ENCODE measurements around the gene DNAAF6.
"Not testable (repeated sequence)": the region's sequence is repeated elsewhere in the genome, so short reads cannot be mapped to it uniquely, and the experiment has no call there.

DNAAF6 gene

DNA sequence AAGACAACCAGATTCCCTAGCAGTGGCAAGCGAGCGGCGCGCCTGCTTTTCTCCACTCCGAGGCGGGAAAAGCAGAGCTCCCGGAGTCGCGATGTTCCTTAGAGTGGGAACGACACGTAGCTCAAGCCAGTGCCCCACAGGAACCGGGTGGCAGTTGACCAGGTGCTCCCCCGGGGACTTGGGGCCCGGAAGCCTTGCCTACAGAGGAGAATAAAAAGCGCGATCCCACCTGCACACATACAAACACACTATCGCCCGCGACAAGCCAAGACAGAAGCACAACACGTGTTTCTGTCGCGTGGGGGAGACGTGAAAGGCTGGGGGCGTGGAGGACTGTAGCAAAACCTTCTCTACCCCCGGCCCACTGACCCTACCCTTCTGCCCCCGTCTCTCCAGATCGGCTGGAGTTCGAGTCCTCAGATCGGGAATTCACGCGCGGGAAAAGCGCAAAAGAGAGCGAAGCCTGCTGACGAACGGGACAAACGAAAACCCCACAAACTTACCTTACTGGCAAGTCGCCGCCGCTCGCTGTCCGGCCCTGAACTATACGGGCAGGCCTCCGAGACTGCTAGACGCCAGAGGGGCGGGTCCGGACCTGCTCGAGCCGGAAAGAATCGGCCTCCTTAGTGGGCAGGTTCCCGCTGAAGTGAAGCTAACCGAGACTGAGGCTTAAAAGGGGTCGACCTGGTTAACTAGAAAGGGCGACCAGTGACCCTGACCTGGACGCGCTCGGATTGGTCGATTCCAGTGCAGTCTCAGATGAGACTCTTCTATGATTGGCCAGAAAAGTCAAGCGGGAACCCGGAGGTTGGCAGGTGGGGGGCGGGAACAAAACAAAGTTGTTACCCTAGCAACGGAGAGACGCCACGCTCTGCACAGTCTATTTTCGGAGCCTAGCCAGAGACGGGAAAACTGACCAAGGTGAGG is at the start of gene DNAAF6, which contains the start of gene NUP62CL:
Gene DNAAF6, plus strand, starts transcription at position 842 of the 927 bp plus-strand sequence. CDS start 6,265 bp downstream, outside the sequence.
Gene NUP62CL, minus strand, starts transcription at position 664 of the 927 bp plus-strand sequence. CDS start 31,287 bp downstream, outside the sequence.
- DNase-seq (ENCODE audit: low read depth in 1 of 2, low spot score in 1 of 2): peak; percentile 25 to 33

DNA sequence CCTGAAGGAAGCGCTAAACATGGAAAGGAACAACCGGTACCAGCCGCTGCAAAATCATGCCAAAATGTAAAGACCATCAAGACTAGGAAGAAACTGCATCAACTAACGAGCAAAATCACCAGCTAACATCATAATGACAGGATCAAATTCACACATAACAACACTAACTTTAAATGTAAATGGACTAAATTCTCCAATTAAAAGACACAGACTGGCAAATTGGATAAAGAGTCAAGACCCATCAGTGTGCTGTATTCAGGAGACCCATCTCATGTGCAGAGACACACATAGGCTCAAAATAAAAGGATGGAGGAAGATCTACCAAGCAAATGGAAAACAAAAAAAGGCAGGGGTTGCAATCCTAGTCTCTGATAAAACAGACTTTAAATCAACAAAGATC is 48.8 kb upstream of the DNAAF6 start:
- not testable (repeated sequence) for DNase-seq (ENCODE audit: low read depth in 1 of 2, low spot score in 1 of 2)

DNA sequence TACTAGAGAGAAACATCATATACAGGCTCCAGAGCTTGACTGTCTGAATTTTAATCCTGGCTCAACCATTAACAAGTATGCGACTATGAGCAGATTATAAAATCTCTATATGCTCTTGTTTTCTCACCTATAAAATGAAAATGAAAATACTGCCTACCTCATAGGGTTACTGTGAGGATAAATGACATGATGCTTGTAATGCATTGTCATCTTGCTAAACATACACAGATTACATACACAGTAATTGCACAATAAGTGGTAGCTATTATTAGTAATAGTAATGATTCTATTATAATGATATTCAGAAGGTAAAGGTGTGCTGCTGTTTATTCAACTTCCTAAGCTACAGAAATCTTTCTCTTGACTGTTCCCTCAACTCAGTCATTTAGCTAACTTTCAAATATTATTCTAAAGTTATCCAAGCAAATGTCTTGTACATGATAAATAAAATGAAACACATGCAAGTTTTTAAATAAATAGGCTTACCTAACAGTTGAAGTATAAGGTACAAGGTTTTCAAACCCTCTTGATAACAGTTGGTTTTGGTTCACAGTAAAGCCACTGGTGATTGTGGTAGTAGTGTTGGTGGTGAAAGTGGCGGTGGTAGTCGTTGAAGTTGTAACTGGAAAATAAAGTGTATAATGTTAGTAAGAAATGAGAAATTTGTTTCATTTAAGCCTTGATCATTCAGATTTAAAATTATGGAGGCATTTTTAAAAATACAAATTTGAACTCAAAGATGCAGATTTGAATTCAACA is 39.1 kb upstream of the DNAAF6 start:
- no peak for DNase-seq (ENCODE audit: low read depth in 1 of 2, low spot score in 1 of 2)

DNA sequence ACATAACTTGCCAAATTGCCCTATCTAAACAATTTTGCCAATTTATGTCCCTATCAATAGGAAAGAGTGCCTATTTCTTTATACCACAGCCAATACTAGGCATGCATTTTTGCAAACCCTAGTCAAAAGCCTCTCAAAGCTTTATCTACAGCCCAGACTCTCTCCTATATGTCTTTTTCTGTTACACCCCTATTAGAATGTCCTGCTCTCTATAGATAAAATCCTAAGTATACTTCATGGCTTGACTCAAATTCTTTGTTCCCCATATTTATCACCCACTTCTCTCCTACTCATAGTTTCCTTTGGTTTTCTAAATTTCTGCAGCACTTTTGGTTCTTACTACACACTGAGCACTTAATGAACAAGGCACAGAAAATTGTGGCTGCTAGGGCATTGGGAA is 38.2 kb upstream of the DNAAF6 start:
- DNase-seq (ENCODE audit: low read depth in 1 of 2, low spot score in 1 of 2): no peak

DNA sequence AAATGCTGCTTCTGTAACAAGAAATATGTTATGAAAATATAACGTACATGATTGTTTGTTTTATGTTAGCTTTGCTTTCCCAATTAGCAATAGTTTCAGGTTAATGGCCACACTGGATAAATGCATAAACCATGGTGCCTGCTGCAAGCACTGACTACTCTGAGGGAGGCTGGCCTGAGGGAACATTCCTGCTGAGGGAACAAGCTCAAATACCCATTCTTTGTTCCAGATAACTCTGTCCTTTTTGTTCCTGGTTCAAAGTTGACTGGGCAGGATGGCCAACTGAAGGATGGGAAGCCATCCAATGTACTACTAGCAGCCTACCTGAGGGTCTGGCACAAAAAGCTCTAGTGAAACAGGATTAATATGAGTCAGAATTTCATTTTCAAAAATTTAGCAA is 37.7 kb upstream of the DNAAF6 start:
- no peak for DNase-seq (ENCODE audit: low read depth in 1 of 2, low spot score in 1 of 2)

DNA sequence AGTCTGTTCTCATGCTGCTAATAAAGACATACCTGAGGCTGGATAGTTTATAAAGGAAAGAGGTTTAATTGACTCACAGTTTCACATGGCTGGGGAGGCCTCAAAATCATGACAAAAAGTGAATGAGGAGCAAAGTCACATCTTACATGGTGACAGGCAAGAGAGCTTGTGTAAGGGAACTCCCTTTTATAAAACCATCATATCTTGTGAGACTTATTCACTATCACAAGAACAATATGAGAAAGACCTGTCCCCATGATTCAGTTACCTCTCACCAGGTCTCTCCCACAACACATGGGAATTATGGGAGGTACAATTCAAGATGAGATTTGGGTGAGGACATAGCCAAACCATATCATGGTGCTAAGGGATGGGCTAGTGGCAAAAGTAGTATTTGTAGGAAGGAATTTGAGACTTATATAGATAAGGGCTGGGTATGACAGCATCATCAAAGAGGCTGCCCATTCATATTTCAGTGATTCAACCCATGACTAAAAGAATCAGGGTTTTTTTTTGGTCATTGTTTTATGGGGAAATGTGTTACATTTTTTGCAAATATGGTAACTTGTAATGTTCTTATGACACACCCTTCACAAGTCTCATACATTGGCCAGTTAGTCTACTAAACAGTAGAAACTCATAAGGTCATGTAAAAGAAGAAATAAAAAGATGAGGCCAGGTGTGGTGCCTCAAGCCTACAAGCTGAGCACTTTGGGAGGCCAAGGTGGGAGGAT is 34.9 kb upstream of the DNAAF6 start:
- no peak for DNase-seq (ENCODE audit: low read depth in 1 of 2, low spot score in 1 of 2)

DNA sequence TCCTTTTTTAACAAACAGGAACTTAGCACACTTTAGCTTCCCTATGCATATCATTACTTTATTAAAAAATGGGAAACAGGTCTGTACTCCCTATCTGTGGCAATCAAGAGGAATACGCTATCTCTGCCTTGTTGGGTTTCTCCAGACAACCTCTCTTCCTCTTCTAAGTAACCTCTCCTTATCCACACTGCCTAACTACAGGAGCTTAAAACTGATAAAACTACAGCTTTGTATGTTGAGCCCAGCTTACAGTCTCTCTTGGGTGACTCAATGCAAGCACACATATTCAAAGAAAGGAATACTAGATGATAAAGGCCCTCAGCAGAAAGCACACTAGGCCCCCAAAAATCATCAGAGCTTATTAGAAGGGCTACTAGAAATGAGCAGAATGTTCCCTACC is 9.1 kb upstream of the DNAAF6 start:
- no peak for DNase-seq (ENCODE audit: low read depth in 1 of 2, low spot score in 1 of 2)

DNA sequence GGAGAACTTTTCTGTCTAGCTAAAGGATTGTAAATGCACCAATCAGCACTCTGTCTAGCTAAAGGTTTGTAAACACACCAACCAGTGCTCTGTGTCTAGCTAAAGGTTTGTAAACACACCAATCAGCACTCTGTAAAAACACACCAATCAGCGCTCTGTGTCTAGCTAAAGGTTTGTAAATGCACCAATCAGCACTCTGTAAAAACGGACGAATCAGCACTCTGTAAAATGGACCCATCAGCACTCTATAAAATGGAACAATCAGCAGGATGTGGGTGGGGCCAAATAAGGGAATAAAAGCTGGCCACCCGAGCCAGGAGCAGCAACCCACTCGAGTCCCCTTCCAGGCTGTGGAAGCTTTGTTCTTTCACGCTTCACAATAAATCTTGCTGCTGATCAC is 8.3 kb upstream of the DNAAF6 start:
- not testable (repeated sequence) for DNase-seq (ENCODE audit: low read depth in 1 of 2, low spot score in 1 of 2)

DNA sequence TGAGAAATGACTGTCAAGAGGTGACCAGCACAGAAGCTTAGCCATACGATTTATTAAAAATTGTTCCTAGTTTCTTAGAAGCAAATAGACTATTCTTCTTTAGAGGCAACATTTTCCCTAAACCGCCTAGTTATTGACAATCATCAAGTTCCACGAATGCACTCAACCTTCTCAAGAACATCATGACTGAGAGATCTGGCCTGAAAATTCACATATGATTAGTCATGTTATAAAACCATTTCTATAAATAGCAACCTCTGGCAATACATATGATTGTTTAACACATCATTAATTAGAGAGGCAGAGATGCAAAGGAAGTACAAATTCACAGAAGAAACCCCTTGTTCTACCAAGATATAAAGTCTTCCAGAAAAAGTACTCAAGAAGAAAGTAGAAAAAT is 6.9 kb upstream of the DNAAF6 start:
- DNase-seq (ENCODE audit: low read depth in 1 of 2, low spot score in 1 of 2): no peak

DNA sequence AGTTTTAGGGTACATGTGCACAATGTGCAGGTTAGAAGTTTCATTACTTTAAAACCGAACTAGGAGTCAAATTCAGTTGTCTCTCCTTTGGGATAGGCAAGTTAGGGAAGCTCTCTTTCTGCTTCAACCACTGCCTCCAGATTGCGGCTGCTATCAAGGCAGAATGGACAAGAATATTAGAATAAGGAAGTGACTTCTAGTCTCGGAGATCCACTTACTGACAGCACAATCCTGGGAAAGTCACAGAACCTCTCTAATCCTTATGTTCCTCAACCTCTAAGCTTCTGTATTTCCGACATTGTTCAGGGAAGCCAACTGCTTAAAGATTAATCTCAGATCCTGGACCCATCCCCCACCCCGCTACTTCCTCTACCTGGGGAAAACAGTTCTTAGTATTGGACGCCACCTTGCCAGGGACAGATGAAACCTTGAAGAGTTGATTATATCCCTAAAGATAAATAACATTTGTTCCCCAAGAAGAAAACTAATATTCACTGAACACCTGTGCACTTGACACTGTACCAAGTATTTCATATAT is 2.3 kb upstream of the DNAAF6 start:
- no peak for DNase-seq (ENCODE audit: low read depth in 1 of 2, low spot score in 1 of 2)

DNA sequence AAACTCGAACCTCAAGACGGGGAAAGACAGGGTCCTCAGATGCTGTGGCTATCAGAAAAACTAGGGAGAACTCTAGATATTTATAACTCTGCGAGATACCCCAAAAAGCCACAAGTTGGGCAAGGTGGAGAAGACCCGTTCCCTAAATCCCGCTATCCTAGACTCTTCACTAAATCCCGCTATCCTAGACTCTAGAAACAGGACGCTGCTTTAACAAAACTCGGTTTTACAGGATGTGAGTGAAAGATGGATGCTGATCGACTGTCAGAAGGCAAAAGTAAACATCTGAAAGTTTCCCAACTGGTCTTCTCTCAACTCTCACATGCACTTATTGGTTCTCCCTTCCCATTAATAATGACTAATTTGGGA is 270 bp downstream of the DNAAF6 start:
- DNase-seq (ENCODE audit: low read depth in 1 of 2, low spot score in 1 of 2): no peak

DNA sequence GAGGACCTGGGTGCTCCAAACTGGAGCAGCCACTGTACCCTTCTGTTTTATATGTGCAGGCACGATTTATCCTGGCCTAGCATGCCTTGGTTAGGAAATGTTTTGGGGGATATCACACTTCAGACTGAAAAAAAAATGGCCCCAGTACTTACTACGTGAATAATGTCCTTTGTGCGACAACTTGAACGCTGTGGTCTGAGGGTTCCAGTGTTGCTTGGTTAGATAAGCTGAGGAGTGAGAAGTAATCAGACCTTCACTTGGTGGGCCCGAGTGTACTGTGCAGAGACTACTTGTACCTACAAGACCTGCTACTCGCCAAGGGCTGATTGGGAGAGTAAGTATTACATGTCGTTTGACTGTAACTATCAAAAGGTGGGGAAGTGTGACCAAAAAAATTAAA is 678 bp downstream of the DNAAF6 start:
- no peak for DNase-seq (ENCODE audit: low read depth in 1 of 2, low spot score in 1 of 2)

DNA sequence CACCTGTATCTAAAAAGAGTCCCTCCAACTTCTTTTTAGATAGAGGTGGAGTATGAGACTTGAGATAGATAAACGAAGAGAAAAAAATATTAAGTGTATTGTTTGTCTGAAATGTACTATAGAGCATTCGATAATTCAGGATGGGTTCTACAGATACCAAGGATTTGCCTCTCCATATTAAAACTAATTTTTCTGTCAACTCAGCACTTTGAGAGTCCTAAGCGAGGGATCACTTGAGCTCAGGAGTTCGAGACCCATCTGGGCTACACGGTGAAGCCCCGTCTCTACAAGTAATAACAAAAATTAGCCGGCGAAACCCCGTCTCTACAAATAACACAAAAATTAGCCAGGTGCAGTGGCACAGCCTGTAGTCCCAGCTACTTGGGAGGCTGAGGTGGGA is 1.5 kb downstream of the DNAAF6 start:
- DNase-seq (ENCODE audit: low read depth in 1 of 2, low spot score in 1 of 2): no peak

DNA sequence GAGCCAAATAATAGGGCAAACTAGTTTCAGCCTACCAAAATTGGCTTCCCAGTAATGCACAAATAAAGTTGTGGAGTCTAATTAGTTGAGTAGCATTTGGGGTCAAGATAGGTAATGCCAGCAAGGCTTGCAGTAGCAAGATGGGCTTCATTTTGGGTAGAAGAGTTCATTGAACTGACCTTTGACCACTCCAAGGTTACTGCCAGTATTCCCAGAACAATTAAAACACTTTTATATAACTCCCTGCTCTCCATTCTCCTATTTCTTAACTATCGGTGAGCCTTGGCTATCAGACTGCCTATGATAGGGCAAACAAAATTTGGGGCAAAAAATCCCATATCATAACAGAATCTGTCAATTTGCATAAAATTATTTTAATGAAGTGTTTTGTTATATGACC is 7.1 kb downstream of the DNAAF6 start:
- no peak for DNase-seq (ENCODE audit: low read depth in 1 of 2, low spot score in 1 of 2)

DNA sequence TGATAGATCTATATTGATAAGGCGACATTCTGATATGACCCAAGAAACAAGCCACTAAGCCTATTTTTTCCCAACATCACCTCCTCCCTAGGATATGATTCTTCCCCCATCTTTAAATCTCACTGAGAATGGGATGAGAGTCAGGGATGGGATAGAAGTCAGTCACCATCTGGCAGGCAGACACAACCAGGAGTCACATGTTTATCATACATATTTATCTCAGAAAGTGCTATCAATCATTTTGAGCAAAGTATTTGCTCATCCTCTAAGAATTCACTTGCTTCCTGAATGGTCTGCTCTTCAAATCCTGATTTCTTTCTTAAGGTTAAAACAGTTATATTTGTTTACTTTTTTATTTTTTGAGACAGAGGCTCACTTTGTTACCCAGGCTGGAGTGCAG is 20.3 kb downstream of the DNAAF6 start:
- no peak for DNase-seq (ENCODE audit: low read depth in 1 of 2, low spot score in 1 of 2)

DNA sequence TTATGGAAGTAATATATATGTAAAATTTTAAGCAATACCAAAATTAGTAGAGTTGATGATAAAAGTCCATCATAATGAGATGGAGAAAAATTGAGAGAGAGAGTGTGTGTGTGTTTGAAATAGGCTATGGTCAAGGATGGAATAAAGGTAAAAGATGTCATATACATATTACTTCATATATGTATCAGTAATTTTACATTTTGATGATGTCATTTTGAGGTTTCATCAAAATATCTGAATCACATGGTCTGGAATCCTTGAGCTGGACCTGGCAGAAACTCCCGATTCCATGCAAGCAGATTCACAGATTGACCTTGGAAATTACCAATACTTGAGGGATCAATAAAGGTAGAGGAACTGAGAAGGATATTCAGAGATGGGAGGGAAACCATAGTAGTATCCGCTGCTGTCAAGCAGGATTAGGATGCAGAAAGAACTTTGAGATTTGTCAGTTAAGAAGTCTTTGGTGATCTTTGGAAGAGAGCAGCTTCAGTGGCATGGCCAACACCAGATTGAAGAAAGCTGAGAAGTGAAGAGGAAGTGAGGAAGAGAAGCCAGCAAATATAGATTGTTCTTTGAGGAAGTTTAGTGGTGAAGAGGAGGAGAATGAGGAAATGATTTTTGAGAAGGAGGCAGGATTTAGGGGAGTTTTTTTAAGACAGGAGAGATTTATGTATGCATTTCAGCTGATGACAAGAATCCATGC is 21.5 kb downstream of the DNAAF6 start:
- no peak for DNase-seq (ENCODE audit: low read depth in 1 of 2, low spot score in 1 of 2)

DNA sequence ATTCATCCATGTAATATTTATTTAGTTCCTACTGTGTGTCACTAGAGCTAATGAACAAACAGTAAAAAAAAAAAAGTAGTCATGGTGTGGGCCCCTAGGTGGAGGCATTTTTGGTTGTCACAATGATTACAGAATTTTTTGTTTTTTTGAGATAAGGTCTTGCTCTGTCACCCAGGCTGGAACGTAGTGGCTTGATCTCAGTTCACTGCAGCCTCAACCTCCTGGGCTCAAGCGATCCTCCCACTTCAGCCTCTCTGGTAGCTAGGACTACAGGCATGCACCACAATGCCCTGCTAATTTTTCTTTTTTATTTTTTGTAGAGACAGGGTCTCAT is 22.0 kb downstream of the DNAAF6 start:
- no peak for DNase-seq (ENCODE audit: low read depth in 1 of 2, low spot score in 1 of 2)

DNA sequence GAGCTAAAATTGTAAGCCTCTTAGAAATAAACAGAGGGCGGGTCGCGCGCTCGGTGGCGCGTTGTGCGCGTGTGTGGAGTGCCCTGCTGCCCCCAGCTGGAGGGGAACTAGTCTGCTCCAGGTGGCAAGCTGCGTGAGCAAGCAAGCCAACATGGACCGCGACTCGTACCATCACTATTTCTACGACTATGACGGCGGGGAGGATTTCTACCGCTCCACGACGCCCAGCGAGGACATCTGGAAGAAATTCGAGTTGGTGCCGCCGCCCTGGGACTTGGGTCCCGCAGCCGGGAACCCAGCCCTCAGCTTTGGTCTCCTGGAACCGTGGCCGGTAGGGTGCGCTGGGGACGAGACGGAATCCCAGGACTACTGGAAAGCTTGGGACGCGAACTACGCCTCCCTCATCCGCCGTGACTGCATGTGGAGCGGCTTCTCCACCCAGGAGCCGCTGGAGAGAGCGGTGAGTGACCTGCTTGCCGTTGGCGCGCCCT is 66.1 kb downstream of the DNAAF6 start:
- peak in 1 of 2 donors; percentile 1 for DNase-seq (ENCODE audit: low read depth in 1 of 2, low spot score in 1 of 2)

DNA sequence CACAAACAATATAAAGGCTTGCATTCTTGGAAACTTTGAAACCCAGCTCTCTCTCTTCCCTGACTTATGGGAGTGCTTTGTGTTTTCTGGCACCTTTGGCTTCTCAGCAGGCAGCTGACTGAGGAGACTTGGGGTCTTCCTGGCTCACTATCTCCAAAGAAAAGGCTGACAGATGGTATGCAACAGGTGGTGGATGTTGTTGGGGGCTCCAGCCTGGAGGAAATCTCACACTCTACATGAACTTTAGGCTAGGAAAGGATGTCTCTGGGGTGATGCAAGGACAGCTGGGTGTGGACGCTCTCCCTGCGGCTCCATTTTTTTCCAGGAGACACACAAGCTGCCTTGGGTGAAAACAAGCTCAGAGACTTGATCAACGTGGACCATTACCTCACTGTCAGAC is 67.4 kb downstream of the DNAAF6 start:
- DNase-seq (ENCODE audit: low read depth in 1 of 2, low spot score in 1 of 2): no peak

DNA sequence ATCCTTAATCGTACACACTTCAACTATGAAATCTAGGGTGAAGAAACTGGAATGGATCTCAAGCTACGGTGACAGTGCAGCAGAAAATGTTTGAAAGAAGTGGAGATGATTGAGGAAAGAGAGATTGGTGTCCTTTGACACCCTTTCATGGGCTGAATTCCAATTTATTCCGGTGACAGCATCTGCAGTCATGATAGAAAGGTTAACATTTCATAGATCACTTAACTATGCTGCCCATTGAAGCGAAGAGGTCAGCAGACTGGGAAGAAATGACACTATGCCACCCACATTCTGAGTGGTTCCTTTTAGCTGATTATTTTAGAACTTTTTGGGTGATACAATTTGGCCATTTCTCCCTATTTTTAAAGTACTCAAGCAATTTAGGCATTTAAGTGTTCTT is 82.3 kb downstream of the DNAAF6 start:
- no peak for DNase-seq (ENCODE audit: low read depth in 1 of 2, low spot score in 1 of 2)

DNA sequence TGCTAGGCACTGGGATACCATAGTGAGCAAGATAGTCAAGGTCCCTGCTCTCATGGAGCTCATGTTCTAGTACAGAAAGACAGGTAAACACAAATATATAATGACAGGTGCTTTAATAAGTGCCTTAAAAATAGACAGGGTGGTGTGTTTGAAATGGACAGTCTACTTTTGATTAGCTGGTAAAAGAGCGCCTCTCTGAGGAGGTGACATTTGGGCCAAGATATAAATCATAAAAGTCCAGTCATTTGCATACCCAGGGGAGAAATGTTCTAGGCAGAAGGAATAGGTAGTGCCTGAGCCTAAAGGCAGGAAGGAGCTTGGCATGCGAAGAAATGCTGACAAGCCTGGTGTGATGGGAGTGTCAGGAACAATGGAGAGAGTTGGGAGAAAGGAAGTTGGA is 83.6 kb downstream of the DNAAF6 start:
- no peak for DNase-seq (ENCODE audit: low read depth in 1 of 2, low spot score in 1 of 2)

Data from stimulated activated CD4-positive, alpha-beta T cell treated with anti-CD3 and anti-CD28 coated beads, Interleukin-15, amount 100 ng/mL, for 1 hour (primary cell).